Aorta (tissue), 5 donors: ENCODE data around the gene ZC3H11A. TPM values are rescaled to one million over a fixed set of nuclear protein-coding genes. Genes with fewer than 3 reads are reported as not detected.
"Not testable (repeated sequence)": the region's sequence is repeated elsewhere in the genome, so short reads cannot be mapped to it uniquely, and the experiment has no call there.

Experiments used
- ATAC-seq: fragments of 200-7000 bp; cut with Tn5 transposase; one replicate; pipeline ENCODE4 v1.9.1; 2022; ENCODE audit warnings: moderate library complexity; ENCODE audit not compliant: low FRiP score
- DNase-seq, 2 donors: peaks; one replicate each; pipeline ENCODE4 v3.0.0-alpha.2; 2020
- H3K27ac ChIP-seq, 2 donors: one replicate each; pipeline ENCODE4 v1.5.1; 2013; ENCODE audit warnings: low read length in 2 of 2, mild to moderate bottlenecking in 2 of 2, moderate library complexity in 2 of 2, control low read depth in 1 of 2, inconsistent platforms in 1 of 2, low read depth in 1 of 2
- H3K27me3 ChIP-seq, 2 donors: one replicate each; pipeline ENCODE4 v1.6.1; 2013; ENCODE audit warnings: control low read depth in 1 of 2, low read length in 1 of 2, mild to moderate bottlenecking in 1 of 2, moderate library complexity in 1 of 2; ENCODE audit not compliant: insufficient read depth in 2 of 2, control insufficient read depth in 1 of 2
- H3K36me3 ChIP-seq, 2 donors: one replicate each; pipeline ENCODE4 v1.6.1; 2013; ENCODE audit warnings: control low read depth in 1 of 2, low read length in 1 of 2, mild to moderate bottlenecking in 1 of 2; ENCODE audit not compliant: insufficient read depth in 2 of 2, control insufficient read depth in 1 of 2
- H3K4me1 ChIP-seq, 2 donors: one replicate each; pipeline ENCODE4 v1.6.1; 2013; ENCODE audit warnings: low read length in 2 of 2, control low read depth in 1 of 2, mild to moderate bottlenecking in 1 of 2, moderate library complexity in 1 of 2; ENCODE audit not compliant: insufficient read depth in 2 of 2, control insufficient read depth in 1 of 2
- H3K4me3 ChIP-seq, 2 donors: one replicate each; pipeline ENCODE4 v1.5.1; 2013; ENCODE audit warnings: low read length in 2 of 2, control low read depth in 1 of 2, mild to moderate bottlenecking in 1 of 2
- H3K9me3 ChIP-seq: one replicate; pipeline ENCODE4 v1.6.1; 2013; ENCODE audit warnings: mild to moderate bottlenecking, low read length; ENCODE audit not compliant: control insufficient read depth
- WGBS, 2 donors: extraction: QIAGEN DNeasy Blood & Tissue Kit; methylation state at CpG; one replicate each; pipeline ENCODE4 v1.1.7; 2013; 5-methylcytosine and 5-hydroxymethylcytosine counted together
- intact Hi-C, 2 donors: fragments of 100-400 bp; cut with DNase I; formaldehyde crosslinking; loops; one replicate each; pipeline versions ENCODE4 v1.14.2 to v1.15.0; 2022
- polyA plus RNA-seq, 2 donors: library from polyadenylated mRNA; stranded (reverse); fragments of 200-250 nt; gene quantifications; one replicate each; pipeline ENCODE4 v1.2.3, GENCODE V29; 2013
- total RNA-seq, 2 donors: library from RNA; stranded (reverse); fragmentation: NEBNext Ultra II Directional; extraction: Animal tissue kit (Norgen Biotek cat#: 25700); gene quantifications; one replicate each; pipeline ENCODE4 v1.2.1, GENCODE V29; 2021
- donor health status: healthy with polysubstance abuse.
- donor health status: Bipolar disorder and iron deficiency.
- donor health status: DM: no; HTN: no; CAD: no.
- donor health status: DM: no; HTN: no; CAD: no.
- donor health status: DM: yes; HTN: yes; CAD: no.

The ZC3H11A gene
- total and polyA plus RNA-seq, 4 donors, result 31.2 to 86.4 (median 69.1) TPM

GRCh38 chr1:203813581-203814341 lies 18.3 kb downstream of the ZC3H11A start:
- Histone ChIP-seq H3K27ac (no peak overlapping the region), H3K4me1 (no peaks in the 10 kb centered on the region), H3K27me3 (no peaks in the 10 kb centered on the region), H3K36me3 (peaks cover 0 to 5% of the 10 kb centered on the region in 2 donors), H3K4me3 (no peak overlapping the region), H3K9me3 (no peaks in the 10 kb centered on the region)
- no peak for DNase-seq
- ATAC-seq, result no peak
- intact Hi-C loops, result no loop called here
- WGBS, 2 donors, result 96 to 99% methylated on average over 2 of the region's 2 CpGs

- no peak overlapping the region for H3K27ac ChIP-seq
- no peaks in the 10 kb centered on the region for H3K27me3 ChIP-seq
- ATAC-seq (no peak), DNase-seq (no peak)
- no peaks in the 10 kb centered on the region for H3K9me3 ChIP-seq
- intact Hi-C loops, result no loop called here
- 94 to 95% methylated on average over 6 of the region's 6 CpGs for WGBS, 2 donors
- no peaks in the 10 kb centered on the region for H3K4me1 ChIP-seq
- peaks cover 0 to 5% of the 10 kb centered on the region in 2 donors for H3K36me3 ChIP-seq
- no peak overlapping the region for H3K4me3 ChIP-seq
Observed at GRCh38 chr1:203818399-203818798, 23.0 kb downstream of the ZC3H11A start.

GRCh38 chr1:203823306-203823705 lies 27.9 kb downstream of the ZC3H11A start:
- Histone ChIP-seq H3K27ac (no peak overlapping the region), H3K9me3 (no peaks in the 10 kb centered on the region), H3K4me1 (no peaks in the 10 kb centered on the region), H3K4me3 (no peak overlapping the region), H3K36me3 (no peaks in the 10 kb centered on the region), H3K27me3 (no peaks in the 10 kb centered on the region)
- ATAC-seq (no peak), DNase-seq (no peak)
- intact Hi-C loops, result no loop called here
- WGBS, 2 donors, result 48 to 69% methylated on average over 1 of the region's 1 CpG

- H3K27ac ChIP-seq, result no peak overlapping the region
- DNase-seq, result no peak
- intact Hi-C loops, result no loop called here
- H3K4me1 ChIP-seq, result no peaks in the 10 kb centered on the region
- H3K9me3 ChIP-seq, result no peaks in the 10 kb centered on the region
- H3K27me3 ChIP-seq, result no peaks in the 10 kb centered on the region
- no peak overlapping the region for H3K4me3 ChIP-seq
- no peaks in the 10 kb centered on the region for H3K36me3 ChIP-seq
- WGBS, 2 donors, result 83 to 88% methylated on average over 2 of the region's 2 CpGs
- ATAC-seq, result no peak
Observed at GRCh38 chr1:203826175-203826574, 30.8 kb downstream of the ZC3H11A start.

- Histone ChIP-seq H3K9me3 (no peaks in the 10 kb centered on the region), H3K4me1 (no peaks in the 10 kb centered on the region), H3K36me3 (no peaks in the 10 kb centered on the region), H3K27ac (no peak overlapping the region), H3K27me3 (no peaks in the 10 kb centered on the region), H3K4me3 (no peak overlapping the region)
- DNase-seq (no peak), ATAC-seq (no peak)
- WGBS, 2 donors, result 19 to 30% methylated on average over 5 of the region's 5 CpGs
- intact Hi-C loops, result no loop called here
Observed at GRCh38 chr1:203828002-203828401, 32.6 kb downstream of the ZC3H11A start.

- H3K4me3 ChIP-seq, result no peak overlapping the region
- 3 to 7% methylated on average over 1 of the region's 1 CpG for WGBS, 2 donors
- H3K36me3 ChIP-seq, result no peaks in the 10 kb centered on the region
- intact Hi-C loops, result no loop called here
- H3K27ac ChIP-seq, result peak overlapping the region in 1 of 2 donors; percentile 14
- DNase-seq (no peak), ATAC-seq (no peak)
- H3K4me1 ChIP-seq, result no peaks in the 10 kb centered on the region
- H3K27me3 ChIP-seq, result no peaks in the 10 kb centered on the region
- no peaks in the 10 kb centered on the region for H3K9me3 ChIP-seq
Observed at GRCh38 chr1:203828503-203828902, 33.1 kb downstream of the ZC3H11A start.

GRCh38 chr1:203829247-203829646 lies 33.8 kb downstream of the ZC3H11A start:
- peak; percentile 59 for ATAC-seq
- H3K4me1 ChIP-seq, H3K4me3 ChIP-seq, DNase-seq, intact Hi-C loops, H3K36me3 ChIP-seq, H3K9me3 ChIP-seq, H3K27me3 ChIP-seq, H3K27ac ChIP-seq: not testable (repeated sequence)
- WGBS, 2 donors, result 32 to 42% methylated on average over 5 of the region's 5 CpGs

GRCh38 chr1:203835476-203835875 lies 40.1 kb downstream of the ZC3H11A start:
- WGBS, 2 donors, result 95 to 97% methylated on average over 3 of the region's 3 CpGs
- Histone ChIP-seq H3K9me3 (no peaks in the 10 kb centered on the region), H3K4me1 (peaks cover 2% of the 10 kb centered on the region in 2 donors), H3K27me3 (no peaks in the 10 kb centered on the region), H3K4me3 (no peak overlapping the region), H3K36me3 (peaks cover 0 to 5% of the 10 kb centered on the region in 2 donors), H3K27ac (no peak overlapping the region)
- DNase-seq (no peak), ATAC-seq (no peak)
- intact Hi-C loops, result no loop called here

GRCh38 chr1:203839081-203839480 lies 43.7 kb downstream of the ZC3H11A start:
- 22 to 26% methylated on average over 5 of the region's 5 CpGs for WGBS, 2 donors
- H3K9me3 ChIP-seq, result no peaks in the 10 kb centered on the region
- peaks cover 2% of the 10 kb centered on the region in 2 donors for H3K4me1 ChIP-seq
- DNase-seq (no peak), ATAC-seq (no peak)
- peaks cover 0 to 5% of the 10 kb centered on the region in 2 donors for H3K36me3 ChIP-seq
- H3K4me3 ChIP-seq, result no peak overlapping the region
- no peaks in the 10 kb centered on the region for H3K27me3 ChIP-seq
- intact Hi-C loops, result no loop called here
- no peak overlapping the region for H3K27ac ChIP-seq
